RWPE2 (cell line): ENCODE results near the gene KLHDC9.
"Not testable (repeated sequence)": the region's sequence is repeated elsewhere in the genome, so short reads cannot be mapped to it uniquely, and the experiment has no call there.

ENCODE experiments used
- ATAC-seq: fragments of 200-7000 bp; cut with Tn5 transposase; 3 replicates; pipeline ENCODE4 v1.9.1; 2021; ENCODE audit warnings: low read depth
- DNase-seq: peaks from one replicate; pipeline ENCODE4 v3.0.0-alpha.2; 2020; ENCODE audit warnings: low spot score
- H3K27ac ChIP-seq: fragments of 450-650 bp; 2 replicates; pipeline ENCODE4 v1.5.1; 2017; ENCODE audit warnings: mild to moderate bottlenecking; ENCODE audit not compliant: poor library complexity, severe bottlenecking
- H3K27me3 ChIP-seq: fragments of 250-450 bp; sonication (Bioruptor Pico); 2 replicates; pipeline ENCODE4 v1.5.1; 2021; ENCODE audit warnings: mild to moderate bottlenecking, moderate library complexity; ENCODE audit not compliant: insufficient read depth, poor library complexity, severe bottlenecking
- H3K36me3 ChIP-seq: fragments of 250-450 bp; sonication (Bioruptor Pico); 2 replicates; pipeline ENCODE4 v1.5.1; 2020; ENCODE audit warnings: low read depth, mild to moderate bottlenecking, moderate library complexity
- H3K4me1 ChIP-seq: fragments of 250-450 bp; sonication (Bioruptor Pico); 2 replicates; pipeline ENCODE4 v1.5.1; 2021; ENCODE audit warnings: mild to moderate bottlenecking, moderate library complexity; ENCODE audit not compliant: insufficient read depth, poor library complexity, severe bottlenecking
- H3K4me3 ChIP-seq: fragments of 250-450 bp; sonication (Bioruptor Pico); 2 replicates; pipeline ENCODE4 v1.5.1; 2021; ENCODE audit warnings: mild to moderate bottlenecking, moderate library complexity; ENCODE audit not compliant: severe bottlenecking
- H3K9me3 ChIP-seq: fragments of 250-450 bp; sonication (Bioruptor Pico); 2 replicates; pipeline ENCODE4 v1.5.1; 2021; ENCODE audit warnings: mild to moderate bottlenecking, moderate library complexity; ENCODE audit not compliant: severe bottlenecking
- CTCF ChIP-seq: fragments of 450-650 bp; IDR thresholded peaks from one replicate; pipeline ENCODE4 v1.5.1; 2017; ENCODE audit warnings: mild to moderate bottlenecking, moderate library complexity; ENCODE audit not compliant: poor library complexity, severe bottlenecking

The KLHDC9 gene

GRCh38 chr1:161054232-161054631 is 43.9 kb upstream of the KLHDC9 start:
- DNase-seq (no peak), ATAC-seq (no peak)
- H3K9me3 ChIP-seq, result no peaks in the 10 kb centered on the region
- no peak for TF ChIP-seq CTCF
- no peak overlapping the region for H3K27ac ChIP-seq
- H3K4me3 ChIP-seq, result no peak overlapping the region
- H3K36me3 ChIP-seq, result no peaks in the 10 kb centered on the region
- no peaks in the 10 kb centered on the region for H3K4me1 ChIP-seq
- H3K27me3 ChIP-seq, result no peaks in the 10 kb centered on the region

GRCh38 chr1:161054805-161055204 is 43.4 kb upstream of the KLHDC9 start:
- Histone ChIP-seq H3K27ac (no peak overlapping the region), H3K36me3 (no peaks in the 10 kb centered on the region), H3K4me1 (no peaks in the 10 kb centered on the region), H3K4me3 (no peak overlapping the region), H3K9me3 (no peaks in the 10 kb centered on the region), H3K27me3 (no peaks in the 10 kb centered on the region)
- ATAC-seq (no peak), DNase-seq (no peak)
- TF ChIP-seq CTCF, result no peak

- ATAC-seq, result no peak
- DNase-seq, result no peak
- no peak overlapping the region for H3K27ac ChIP-seq
- H3K36me3 ChIP-seq, result no peaks in the 10 kb centered on the region
- no peaks in the 10 kb centered on the region for H3K27me3 ChIP-seq
- no peak overlapping the region for H3K4me3 ChIP-seq
- no peaks in the 10 kb centered on the region for H3K9me3 ChIP-seq
- H3K4me1 ChIP-seq, result no peaks in the 10 kb centered on the region
- TF ChIP-seq CTCF, result no peak
Measured at GRCh38 chr1:161059293-161059692, 38.9 kb upstream of the KLHDC9 start.

GRCh38 chr1:161061419-161061818 is 36.7 kb upstream of the KLHDC9 start:
- Histone ChIP-seq H3K36me3 (no peaks in the 10 kb centered on the region), H3K9me3 (no peaks in the 10 kb centered on the region), H3K4me3 (no peak overlapping the region), H3K27me3 (no peaks in the 10 kb centered on the region), H3K27ac (no peak overlapping the region), H3K4me1 (no peaks in the 10 kb centered on the region)
- ATAC-seq (no peak), DNase-seq (no peak)
- no peak for TF ChIP-seq CTCF

GRCh38 chr1:161063936-161064335 is 34.2 kb upstream of the KLHDC9 start:
- H3K4me1 ChIP-seq, H3K36me3 ChIP-seq, DNase-seq, H3K27ac ChIP-seq, H3K9me3 ChIP-seq, ATAC-seq, H3K4me3 ChIP-seq, H3K27me3 ChIP-seq: not testable (repeated sequence)

GRCh38 chr1:161065681-161066080 is 32.5 kb upstream of the KLHDC9 start:
- not testable (repeated sequence) for H3K4me3 ChIP-seq, H3K27me3 ChIP-seq, H3K9me3 ChIP-seq, ATAC-seq, DNase-seq, H3K27ac ChIP-seq, H3K4me1 ChIP-seq, H3K36me3 ChIP-seq
